Adrenal gland (tissue), 5 donors: Measurements from ENCODE around the gene DPP6.

ENCODE experiments used
- POLR2A ChIP-seq, 2 donors: fragments of 450-650 bp; IDR thresholded peaks; one replicate each; pipeline ENCODE4 v1.6.1; 2017; ENCODE audit warnings: antibody characterized with exemption in 2 of 2, mild to moderate bottlenecking in 2 of 2, moderate library complexity in 1 of 2
- TF ChIP-seq, protein P1 (sequence below), 6 experiments: fragments of 450-650 bp in 4 of 6; fragments of 200-600 bp in 2 of 6; sonication (generic) in 1 of 6; IDR thresholded peaks; 1 replicate in 5 of 6; 2 replicates in 1 of 6; pipeline versions ENCODE4 v1.5.1 to v1.8.0; 2016 to 2021; ENCODE audit warnings: antibody characterized with exemption in 6 of 6, mild to moderate bottlenecking in 2 of 6, moderate library complexity in 1 of 6
- donor health status: DM: no; HTN: no; CAD: no.

DNA sequence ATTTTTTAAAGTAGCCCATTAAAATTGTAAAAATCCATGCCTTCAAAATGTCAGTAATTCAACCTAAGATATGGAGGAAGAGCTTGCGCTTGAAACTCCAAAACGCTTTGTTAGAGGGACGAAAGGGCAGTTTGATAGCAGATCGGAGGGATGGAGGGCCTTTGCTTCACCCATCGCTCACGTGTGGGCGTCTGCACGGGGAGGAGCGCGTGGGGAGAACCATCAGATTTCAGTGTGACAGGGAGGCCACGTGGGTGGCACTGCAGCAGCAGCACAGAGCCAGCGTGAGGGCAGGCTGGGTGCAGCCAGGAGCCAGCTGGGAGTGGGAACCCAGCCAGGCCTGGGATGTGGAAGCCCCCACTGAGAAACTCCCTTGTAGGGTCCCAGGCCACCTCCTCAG lies 625.3 kb downstream of the DPP6 start:
- TF ChIP-seq, protein P1, sequence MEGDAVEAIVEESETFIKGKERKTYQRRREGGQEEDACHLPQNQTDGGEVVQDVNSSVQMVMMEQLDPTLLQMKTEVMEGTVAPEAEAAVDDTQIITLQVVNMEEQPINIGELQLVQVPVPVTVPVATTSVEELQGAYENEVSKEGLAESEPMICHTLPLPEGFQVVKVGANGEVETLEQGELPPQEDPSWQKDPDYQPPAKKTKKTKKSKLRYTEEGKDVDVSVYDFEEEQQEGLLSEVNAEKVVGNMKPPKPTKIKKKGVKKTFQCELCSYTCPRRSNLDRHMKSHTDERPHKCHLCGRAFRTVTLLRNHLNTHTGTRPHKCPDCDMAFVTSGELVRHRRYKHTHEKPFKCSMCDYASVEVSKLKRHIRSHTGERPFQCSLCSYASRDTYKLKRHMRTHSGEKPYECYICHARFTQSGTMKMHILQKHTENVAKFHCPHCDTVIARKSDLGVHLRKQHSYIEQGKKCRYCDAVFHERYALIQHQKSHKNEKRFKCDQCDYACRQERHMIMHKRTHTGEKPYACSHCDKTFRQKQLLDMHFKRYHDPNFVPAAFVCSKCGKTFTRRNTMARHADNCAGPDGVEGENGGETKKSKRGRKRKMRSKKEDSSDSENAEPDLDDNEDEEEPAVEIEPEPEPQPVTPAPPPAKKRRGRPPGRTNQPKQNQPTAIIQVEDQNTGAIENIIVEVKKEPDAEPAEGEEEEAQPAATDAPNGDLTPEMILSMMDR (IDR thresholded peaks at IDR 0.05) = no peak
- TF ChIP-seq POLR2A (IDR thresholded peaks at IDR 0.05) = no peak
